Activated CD8-positive, alpha-beta memory T cell treated with anti-CD3 and anti-CD28 coated beads, Interleukin-2, amount 50 U/mL, for 4 hours (primary cell): ENCODE measurements around the gene FXYD5.

Source experiments
- DNase-seq: peaks from one replicate; pipeline ENCODE4 v3.0.0-alpha.2; 2020

The FXYD5 gene

DNA sequence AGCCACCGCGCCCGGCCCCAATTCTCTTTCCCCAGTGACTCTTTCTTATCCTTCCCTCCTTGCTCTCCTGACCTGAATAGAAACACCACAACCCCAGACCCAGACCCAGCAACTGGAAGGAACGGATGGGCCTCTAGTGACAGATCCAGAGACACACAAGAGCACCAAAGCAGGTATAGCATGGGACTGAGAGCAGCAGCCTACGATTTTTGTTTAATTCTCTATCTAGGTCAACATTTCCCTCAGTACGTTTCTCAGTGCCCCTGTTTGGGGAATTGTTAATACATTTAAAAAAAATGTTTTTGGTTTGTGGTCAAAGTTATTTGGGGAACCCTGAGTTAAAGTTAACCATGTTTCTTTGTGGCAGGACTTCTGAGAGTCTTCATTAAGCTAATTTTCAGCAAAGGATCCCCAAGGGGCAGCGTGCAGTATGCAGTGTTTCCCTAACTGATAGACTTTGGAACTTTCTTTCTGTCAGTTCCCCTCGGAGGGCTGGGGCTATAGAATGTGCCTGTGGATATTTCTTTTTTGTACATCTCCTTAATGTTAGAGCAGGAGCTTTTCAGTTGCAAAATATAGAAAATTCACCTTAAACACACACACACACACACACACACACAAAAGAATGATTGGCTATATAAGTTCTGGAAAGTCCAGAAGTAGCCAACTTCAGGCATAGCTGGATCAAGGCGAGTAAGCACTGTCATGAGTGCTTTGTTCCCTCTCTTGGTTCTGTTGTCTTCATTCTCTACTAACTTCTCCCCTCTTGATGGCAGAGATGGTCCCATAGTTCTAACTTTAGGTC, 6.3 kb downstream of the FXYD5 start:
- no peak for DNase-seq

DNA sequence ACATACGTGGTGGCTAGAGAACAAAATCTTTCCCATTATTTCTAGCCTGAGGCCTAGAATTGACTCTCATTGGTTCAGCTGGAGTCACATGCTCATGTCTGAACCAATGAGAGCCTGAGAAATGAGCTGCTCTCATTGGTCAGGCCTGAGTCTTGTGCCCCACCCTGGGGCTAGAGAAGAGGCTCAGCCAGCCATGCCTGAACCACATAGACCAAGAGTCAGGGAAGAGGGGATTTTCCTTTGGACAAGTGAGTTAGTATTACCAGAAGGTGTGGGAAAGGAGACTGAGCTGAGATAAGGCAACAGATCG, 6.9 kb downstream of the FXYD5 start:
- DNase-seq = no peak

DNA sequence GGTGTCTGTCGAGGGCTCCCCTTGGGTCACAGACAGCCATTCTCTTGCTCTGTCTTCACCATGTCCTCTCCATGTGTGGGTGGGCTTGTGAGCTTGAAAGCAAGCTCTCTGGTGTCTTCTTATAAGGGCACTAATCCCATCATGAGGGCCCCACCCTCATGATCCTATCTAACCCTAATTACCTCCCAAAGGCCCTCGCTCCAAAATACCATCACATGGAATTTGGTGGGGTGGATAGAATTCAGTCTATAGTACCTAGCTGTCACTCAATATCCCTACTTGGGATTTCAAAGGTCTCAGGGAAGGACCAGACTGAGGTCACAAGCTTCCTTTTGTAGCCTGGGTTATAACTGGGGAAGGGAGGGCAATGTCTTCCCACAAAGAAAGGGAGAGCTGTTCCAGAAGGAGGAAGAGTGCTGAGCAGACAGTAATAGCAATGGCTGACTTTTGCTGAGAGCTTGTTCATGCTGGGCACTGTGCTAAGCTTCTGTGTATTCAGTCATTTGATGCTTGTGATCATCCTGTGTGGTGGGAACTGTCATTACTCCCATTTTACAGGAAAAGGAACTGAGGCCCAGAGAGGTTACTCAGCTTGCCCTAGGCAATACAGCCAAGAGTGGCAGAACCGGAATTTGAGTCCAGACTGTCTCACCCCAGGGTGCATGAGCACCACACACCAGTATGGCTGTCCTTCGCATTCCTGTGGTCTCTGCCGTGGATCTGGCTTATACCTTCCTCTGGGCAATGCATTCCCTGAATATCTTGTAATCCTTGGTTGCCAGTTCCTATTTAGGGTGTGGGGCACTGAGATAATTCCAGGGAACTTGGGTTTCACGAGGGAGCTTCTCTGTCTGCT, 8.2 kb downstream of the FXYD5 start:
- DNase-seq = no peak

DNA sequence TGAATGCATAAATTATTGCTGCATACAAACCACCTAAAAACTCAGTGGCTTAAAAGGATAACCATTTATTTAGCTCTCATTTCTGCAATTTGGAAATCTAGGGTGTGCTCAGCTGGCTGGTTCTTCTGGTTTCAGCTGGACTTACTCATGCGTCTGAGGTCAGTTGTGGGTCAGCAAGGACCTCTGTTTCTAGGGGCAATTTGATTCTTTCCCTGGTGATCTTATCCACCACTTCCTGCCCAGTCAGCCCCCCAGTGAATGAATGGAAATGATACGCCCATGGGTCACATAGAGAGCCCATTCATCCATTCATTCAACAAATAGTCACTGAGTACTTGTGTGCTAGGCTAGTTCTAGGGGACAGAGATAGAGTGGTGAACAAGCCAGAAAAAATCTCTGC, 9.9 kb downstream of the FXYD5 start:
- no peak for DNase-seq

DNA sequence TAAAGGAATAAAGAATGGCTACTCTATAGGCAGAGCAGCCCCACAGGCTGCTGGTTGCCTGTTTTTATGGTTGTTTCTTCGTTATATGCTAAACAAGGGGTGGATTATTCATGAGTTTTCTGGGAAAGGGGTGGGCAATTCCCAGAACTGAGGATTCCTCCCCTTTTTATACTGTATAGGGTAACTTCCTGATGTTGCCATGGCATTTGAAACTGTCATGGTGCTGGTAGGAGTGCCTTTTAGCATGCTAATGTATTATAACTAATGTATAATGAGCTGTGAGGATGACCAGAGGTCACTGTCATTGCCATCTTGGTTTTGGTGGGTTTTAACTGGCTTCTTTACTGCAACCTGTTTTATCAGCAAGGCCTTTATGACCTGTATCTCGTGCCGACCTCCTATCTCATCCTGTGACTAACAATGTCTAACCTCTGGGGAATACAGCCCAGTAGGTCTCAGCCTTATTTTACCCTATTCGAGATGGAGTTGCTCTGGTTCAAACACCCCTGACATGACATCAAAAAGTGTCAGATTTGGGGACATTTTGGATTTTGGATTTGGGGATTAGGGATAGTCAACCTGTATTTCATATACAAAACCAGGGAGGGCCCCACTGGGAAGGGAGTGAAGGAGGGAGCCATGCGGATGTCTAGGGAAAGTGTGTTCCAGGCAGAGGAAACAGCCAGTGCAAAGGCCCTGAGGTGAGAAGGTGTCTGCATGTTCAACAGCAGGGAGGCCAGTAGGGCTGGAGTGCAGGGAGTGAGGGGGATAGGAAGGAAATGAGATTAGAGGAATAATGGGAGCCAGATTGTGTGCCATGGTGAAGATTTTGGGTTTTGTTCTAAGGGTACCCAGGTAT, 10.9 kb downstream of the FXYD5 start:
- DNase-seq = no peak

DNA sequence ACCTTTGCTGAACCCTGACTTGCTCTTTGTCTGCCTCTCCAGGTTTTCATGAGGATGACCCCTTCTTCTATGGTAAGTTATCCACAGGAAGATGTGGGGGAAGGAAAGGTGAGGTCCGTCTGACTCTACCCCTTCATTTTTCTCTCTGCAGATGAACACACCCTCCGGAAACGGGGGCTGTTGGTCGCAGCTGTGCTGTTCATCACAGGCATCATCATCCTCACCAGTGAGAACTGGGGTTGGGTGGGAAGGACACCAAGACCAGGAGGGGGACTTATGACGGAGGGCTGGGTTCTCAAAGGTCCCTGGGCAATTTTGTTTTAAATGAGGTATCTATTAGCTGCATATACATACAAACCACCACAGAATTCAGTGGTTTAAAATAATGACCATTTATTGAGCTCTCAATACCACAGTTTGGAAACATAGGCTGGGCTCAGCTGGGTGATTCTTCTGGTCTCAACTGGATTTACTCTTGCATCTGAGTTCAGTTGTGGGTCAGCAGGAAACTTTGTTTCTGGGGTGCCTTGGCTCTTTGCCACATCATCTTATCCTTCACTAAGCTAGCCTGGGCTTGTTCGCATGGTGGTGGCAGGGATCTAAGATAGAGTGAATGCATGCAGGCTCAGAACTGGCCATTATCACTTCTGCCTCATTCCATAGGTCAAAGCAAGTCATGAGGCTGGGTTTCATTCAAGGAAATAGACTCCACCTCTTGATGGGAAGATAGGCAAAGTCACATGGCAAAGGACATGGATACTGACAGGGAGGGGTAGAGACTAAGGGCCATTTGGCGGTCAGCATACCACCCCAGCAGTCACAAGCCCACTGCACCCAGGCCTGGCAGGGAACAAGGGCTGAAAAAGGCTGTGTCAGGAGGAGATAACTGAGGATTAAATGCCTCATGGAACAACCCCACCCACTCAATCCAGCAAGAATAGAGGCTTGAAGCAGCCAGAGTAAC, 11.8 kb downstream of the FXYD5 start:
- no peak for DNase-seq

DNA sequence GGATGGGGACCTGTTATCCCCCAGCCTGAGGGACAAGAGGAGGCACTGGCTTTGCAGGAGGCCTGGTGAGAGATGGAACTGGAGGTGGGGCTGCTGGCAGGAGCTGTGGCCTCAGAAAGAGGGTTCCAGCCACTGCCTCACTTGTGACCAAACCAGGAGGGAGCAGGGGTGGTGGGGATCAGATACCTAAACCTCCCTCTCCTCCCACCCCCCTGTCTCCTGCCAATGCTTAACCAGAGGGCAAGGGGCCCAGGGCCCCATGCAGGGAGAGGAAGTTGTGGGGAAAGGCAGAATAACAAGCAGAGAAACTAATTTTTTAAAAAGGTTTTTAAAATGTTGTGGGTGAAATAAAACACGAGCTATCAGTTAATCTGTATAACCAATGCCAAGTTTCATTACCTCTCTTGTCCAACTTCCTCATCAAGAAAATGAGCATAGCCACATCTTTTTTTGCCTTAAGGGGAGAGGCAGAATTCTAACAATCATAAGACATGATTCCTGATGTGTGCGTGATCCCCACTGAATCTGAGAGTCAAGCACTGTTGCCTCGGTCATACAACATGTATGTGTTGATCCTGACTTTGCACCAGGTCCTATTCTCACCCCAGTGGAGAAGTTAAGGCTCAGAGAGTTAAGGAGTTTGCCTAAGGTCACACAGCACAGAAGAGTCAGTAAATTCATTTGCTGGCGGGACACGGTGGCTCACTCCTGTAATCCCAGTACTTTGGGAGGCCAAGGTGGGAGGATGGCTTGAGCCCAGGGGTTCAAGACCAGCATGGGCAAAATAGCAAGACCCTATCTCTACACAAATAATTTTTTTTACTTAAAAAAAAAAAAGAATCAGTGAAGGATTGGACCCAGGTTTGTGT, 12.9 kb downstream of the FXYD5 start:
- DNase-seq = no peak

DNA sequence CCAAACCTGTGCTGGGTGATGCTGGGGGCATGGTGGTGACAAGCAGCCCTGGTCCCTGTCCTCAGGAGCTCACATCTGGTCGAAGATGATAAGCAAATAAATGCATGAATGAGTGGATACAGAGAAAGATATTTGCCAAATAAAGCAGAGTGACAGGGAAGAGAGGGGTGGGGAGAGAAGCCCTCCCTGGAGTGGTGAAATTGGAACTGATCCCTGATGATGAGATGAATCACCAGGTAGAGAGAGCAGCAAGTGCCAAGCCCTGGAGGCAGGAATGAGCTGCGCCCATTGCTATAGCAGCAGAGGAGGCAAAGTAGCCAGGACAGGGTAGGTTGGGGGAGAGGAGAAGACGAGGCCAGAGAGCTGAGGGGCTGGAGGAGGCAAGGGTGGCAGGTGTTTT, 13.7 kb downstream of the FXYD5 start:
- DNase-seq = no peak

DNA sequence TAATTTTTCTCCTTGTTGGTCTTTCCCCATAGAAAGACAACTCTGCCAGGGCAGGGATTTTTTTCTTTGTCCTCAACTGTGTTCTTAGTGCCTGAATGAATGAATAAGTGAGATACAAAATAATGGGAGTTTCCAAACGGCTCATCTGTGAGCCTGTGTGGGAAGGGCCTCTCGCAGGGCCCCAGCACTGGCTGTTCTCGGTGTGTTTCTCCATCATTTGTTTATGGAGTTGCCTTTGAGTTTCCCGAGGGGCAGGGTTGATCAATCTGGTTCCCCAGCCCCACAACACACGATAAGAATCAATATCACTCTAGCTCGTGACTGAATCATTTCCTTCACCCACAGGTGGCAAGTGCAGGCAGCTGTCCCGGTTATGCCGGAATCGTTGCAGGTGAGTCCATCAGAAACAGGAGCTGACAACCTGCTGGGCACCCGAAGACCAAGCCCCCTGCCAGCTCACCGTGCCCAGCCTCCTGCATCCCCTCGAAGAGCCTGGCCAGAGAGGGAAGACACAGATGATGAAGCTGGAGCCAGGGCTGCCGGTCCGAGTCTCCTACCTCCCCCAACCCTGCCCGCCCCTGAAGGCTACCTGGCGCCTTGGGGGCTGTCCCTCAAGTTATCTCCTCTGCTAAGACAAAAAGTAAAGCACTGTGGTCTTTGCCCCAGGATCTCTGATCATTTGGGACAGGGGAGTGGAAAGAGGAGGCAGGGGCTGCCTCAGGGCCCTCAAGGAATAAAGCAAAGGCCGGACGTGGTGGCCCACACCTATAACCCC, 14.9 kb downstream of the FXYD5 start:
- DNase-seq = no peak

DNA sequence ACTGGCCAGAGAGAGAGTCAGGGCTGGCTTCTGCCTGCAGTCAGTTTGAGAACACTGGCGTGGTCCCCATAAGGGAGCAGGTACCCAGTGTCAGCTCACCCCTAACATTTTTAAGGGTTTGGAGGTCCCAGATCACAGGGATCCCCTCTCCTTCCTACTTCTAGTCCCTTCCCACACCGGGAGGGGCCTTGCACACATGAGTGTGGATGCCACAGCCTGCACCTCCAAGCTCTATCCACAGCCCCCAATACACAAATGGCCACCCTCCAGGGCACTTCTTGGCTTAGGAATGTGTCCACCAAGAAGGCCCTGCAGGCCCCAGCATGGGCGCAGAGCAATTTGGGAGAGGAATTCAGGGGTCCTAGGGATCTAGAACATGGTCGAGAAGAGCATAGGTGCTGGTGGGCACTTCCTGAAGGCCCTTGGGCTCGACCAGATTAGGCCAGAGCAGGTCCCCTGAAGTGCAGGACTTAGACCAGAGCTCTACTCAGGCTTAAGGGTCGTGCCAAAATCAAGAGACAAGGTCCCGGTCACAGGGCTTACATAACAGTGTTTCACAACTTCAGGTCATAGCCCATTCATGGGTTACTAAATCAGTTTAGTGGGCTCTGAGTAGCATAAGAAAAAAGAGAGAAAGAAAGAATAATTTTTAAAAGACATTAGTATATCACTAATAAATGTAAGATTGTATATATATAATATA, 16.0 kb downstream of the FXYD5 start:
- no peak for DNase-seq

DNA sequence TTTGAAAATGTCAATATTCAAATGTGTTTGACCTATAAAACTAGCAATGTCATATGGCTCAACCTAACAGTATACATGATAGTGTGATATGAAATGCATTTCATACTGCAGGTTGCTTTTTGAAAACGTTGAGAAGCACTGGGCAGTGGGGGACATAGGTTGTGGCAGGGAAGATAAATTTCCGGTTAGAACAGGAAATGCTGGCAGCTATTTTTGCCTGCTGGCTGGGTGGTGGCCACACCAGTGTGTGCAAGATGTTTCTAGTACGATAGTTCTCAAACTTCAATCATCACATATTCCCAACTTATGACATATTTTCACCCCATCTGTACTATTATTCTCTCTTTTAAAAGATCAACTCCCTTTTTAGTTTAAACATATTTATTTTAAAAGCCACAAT, 17.2 kb downstream of the FXYD5 start:
- no peak for DNase-seq

DNA sequence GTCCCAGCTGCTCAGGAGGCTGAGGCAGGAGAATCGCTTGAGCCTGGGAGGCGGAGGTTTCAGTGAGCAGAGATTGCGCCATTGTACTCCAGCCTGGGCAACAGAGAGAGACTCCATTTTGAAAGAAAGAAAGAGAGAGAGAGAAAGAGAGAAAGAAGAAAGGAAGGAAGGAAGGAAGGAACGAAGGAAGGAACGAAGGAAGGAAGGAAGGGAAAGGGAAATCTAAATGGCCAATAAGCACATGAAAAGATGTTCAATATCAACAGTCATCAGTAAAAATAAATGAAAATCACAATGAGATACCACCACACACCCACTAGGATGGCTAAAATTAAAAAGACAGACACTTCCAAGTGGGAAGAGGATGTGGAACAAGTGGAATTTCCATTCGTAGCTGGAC, 19.7 kb downstream of the FXYD5 start:
- no peak for DNase-seq

DNA sequence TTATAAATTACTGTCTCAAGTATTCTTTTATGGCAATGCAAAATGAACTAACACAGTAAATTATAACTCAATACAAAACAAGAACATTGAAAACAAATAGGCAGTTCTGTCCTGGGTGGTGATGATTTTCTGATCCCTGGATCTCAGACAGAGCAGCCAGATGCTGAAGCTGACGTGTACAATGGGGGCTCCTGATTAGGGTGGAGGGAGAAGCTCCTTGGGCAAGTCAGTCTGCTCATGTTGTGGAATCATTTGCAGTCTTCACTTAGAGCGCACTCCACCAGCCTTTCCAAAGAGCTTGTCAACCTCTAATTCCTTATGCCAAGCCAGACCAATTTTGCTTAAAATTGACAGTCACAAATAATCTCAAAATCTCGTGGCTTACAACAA, 21.6 kb downstream of the FXYD5 start:
- no peak for DNase-seq

DNA sequence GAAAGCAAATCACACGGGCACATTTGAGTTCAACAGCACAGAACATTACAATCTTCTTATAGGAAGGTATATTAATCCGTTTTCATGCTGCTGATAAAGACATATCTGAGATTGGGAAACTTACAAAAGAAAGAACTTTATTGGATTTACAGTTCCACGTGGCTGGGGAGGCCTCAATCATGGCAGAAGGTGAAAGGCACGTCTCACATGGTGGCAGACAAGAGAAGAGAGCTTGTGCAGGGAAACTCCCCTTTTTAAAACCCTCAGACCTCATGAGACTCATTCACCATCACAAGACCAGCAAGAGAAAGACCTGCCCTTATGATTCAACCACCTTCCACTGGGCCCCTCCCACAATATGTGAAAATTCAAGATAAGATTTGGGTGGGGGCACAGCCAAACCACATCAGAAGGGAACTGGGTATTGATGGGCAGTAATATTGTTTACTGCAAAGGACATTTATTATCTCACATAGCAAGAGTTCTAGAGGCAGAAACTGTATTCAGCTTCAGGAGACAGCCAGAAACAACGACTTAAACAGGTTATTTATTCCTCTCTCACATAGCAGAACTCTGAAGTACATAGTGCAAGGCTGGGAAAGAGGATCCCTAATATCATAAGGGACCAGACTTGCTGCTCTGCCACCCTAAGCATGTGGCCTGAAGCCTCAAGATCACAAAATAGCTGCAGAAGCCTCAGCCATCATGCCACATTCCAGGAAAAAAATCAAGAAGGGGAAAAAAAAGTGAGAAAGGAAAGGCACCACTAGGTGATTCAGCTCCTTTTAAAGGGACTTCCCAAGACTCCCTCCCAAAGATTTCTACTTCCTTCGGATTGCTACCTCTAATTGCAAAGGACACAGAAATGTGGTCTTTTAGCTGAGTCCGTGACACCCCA, 23.1 kb downstream of the FXYD5 start:
- no peak for DNase-seq

DNA sequence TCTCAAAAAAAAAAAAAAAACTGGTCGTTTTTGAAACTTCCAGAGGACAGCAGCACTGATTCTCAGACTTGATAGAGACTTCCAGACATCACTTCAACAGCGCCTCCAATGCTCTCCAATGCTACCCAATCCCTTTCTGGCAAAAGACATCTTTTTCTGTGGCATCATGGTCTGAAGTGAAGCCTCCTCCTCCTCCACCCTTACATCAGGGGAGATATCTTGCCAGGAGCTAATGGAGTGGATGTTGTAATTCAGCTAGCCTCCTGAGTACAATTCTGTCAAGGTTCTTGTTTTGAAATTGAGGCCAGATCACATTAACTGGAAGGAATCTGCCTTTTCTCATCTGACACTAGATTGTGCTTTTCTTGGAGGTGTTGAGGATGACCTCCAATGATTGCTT, 24.2 kb downstream of the FXYD5 start:
- DNase-seq = no peak

DNA sequence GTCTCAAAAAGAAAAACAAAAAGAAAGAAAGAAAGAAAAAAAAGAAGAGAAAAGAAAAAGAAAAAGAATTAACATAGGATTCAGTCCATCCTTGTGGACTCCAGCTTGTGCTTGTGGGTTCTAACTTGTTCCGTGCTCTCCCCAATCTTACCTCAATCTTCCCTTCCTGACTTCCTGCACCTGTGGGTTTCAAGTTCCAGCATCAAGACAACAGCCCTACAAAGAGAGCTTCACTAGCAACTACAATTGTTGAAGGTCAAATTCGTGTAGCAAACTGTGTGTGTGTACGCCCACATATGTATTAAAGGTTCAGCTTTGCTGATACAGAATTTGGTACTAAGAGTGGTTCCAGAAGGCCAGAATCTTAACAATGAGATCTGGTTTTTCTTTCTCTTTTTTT, 25.3 kb downstream of the FXYD5 start:
- no peak for DNase-seq

DNA sequence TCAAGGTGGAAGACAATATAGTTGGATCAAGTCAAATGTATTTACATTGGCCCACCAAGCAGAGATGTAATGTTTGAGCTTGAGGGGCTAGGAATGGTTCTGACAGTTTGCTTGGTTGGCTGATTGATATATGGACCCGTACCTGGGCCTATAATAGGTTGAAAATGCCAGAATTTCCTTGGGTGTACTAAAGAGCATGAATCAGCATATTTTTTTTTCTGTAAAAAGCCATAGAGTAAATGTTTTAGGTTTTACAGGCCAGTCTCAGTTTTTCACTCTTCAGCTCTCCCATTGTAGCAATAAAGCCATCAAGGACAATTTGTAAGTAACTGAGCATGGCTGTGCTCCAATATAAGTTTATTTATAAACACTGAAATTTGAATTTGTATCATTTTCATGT, 26.9 kb downstream of the FXYD5 start:
- no peak for DNase-seq

DNA sequence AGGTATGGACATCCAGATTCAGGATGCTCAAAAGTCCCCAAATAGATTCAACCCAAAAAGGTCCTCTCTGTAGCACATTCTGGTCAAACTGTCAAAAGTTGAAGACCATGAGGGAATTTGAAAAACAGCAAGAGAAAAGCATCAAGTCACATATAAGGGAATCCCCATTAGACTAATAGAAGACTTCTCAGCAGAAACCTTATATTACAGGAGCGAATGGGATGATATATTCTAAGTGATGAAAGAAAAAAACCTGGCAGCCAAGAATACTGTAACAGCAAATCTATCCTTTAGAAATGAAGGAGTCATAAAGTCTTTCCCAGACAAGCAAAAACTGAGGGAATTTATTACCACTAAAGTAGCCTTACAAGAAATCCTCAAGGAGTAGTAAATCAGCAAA, 29.7 kb downstream of the FXYD5 start:
- no peak for DNase-seq

DNA sequence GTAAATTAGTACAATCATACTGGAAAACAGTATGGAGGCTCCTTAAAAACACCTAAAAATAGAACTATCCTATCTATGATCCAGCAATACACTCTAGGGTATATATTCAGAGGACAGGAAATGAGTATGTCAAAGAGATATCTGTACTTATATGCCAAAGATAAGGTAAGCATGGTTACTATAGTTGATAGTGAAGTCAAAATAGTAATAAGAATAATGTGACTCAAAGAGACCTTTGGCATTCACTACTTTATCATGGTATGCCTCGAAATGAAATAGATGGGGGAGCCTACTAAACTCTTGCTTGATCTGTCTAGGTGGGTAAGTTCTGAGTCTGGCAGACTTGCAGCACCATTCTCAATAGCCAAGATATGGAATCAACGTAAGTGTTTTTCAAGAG, 30.3 kb downstream of the FXYD5 start:
- no peak for DNase-seq
